Right kidney (tissue), 1 donor: ENCODE data around the gene FAM163B.
"Not testable (repeated sequence)": the region's sequence is repeated elsewhere in the genome, so short reads cannot be mapped to it uniquely, and the experiment has no call there.

Experiments
- DNase-seq: peaks from one replicate; pipeline ENCODE4 v3.0.0-alpha.2; 2016

The FAM163B gene

GRCh38 chr9:133639613-133640012 lies 30.4 kb upstream of the FAM163B start:
- DNase-seq = no peak

- no peak for DNase-seq
These were observed 29.5 kb upstream of the FAM163B start for GRCh38 chr9:133638711-133639110.

- DNase-seq = no peak
These were observed 28.9 kb upstream of the FAM163B start for GRCh38 chr9:133638076-133638475.

- DNase-seq = no peak
These were observed 28.4 kb upstream of the FAM163B start for GRCh38 chr9:133637451-133638055.

- no peak for DNase-seq
These were observed 27.7 kb upstream of the FAM163B start for GRCh38 chr9:133636902-133637301.

- DNase-seq = no peak
These were observed 26.6 kb upstream of the FAM163B start, which contains the start of gene DBH for GRCh38 chr9:133635533-133636531. Gene DBH (plus strand): TSS chr9:133636363. CDS start chr9:133636372, 9 bp downstream.

GRCh38 chr9:133635098-133635497 lies 25.9 kb upstream of the FAM163B start:
- DNase-seq = no peak

GRCh38 chr9:133634081-133634691 lies 25.0 kb upstream of the FAM163B start:
- no peak for DNase-seq

- DNase-seq = no peak
These were observed 24.5 kb upstream of the FAM163B start for GRCh38 chr9:133633681-133634080.

- DNase-seq = no peak
These were observed 23.9 kb upstream of the FAM163B start for GRCh38 chr9:133632806-133633680.

GRCh38 chr9:133631111-133631510 lies 21.9 kb upstream of the FAM163B start:
- no peak for DNase-seq

GRCh38 chr9:133629221-133630110 lies 20.3 kb upstream of the FAM163B start:
- DNase-seq = no peak

GRCh38 chr9:133628766-133629165 lies 19.6 kb upstream of the FAM163B start:
- DNase-seq = no peak

GRCh38 chr9:133627341-133627740 lies 18.2 kb upstream of the FAM163B start:
- no peak for DNase-seq

GRCh38 chr9:133626008-133626407 lies 16.8 kb upstream of the FAM163B start:
- DNase-seq = not testable (repeated sequence)

- DNase-seq = no peak
These were observed 13.4 kb upstream of the FAM163B start for GRCh38 chr9:133622555-133622954.

- DNase-seq = no peak
These were observed 12.6 kb upstream of the FAM163B start for GRCh38 chr9:133621725-133622267.

- no peak for DNase-seq
These were observed 10.6 kb upstream of the FAM163B start for GRCh38 chr9:133619791-133620190.

GRCh38 chr9:133618726-133619125 lies 9.5 kb upstream of the FAM163B start:
- DNase-seq = no peak

- no peak for DNase-seq
These were observed 7.6 kb upstream of the FAM163B start for GRCh38 chr9:133616643-133617405.
